ENCODE data around the gene PTRH2.

Gene PTRH2

GRCh38 chr17:59716427-59716826 lies 9.2 kb upstream of the PTRH2 start:
- no peak for DNase-seq

GRCh38 chr17:59714255-59714654 lies 7.0 kb upstream of the PTRH2 start:
- no peak for DNase-seq

- no peak for DNase-seq
Measured at GRCh38 chr17:59712862-59713261, 5.6 kb upstream of the PTRH2 start.

- no peak for DNase-seq
Measured at GRCh38 chr17:59711936-59712335, 4.7 kb upstream of the PTRH2 start.

- no peak for DNase-seq
Measured at GRCh38 chr17:59707971-59708430, 771 bp upstream of the PTRH2 start.

GRCh38 chr17:59702304-59702703 lies 4.9 kb downstream of the PTRH2 start:
- no peak for DNase-seq

- no peak for DNase-seq
Measured at GRCh38 chr17:59699786-59700185, 7.4 kb downstream of the PTRH2 start.

GRCh38 chr17:59699218-59699617 lies 8.0 kb downstream of the PTRH2 start:
- DNase-seq = no peak

GRCh38 chr17:59698143-59698542 lies 9.1 kb downstream of the PTRH2 start:
- no peak for DNase-seq

GRCh38 chr17:59696682-59697277 lies 10.4 kb downstream of the PTRH2 start:
- no peak for DNase-seq

GRCh38 chr17:59695945-59696681 lies 11.1 kb downstream of the PTRH2 start:
- no peak for DNase-seq

GRCh38 chr17:59694344-59694743 lies 12.9 kb downstream of the PTRH2 start:
- DNase-seq = no peak

- DNase-seq = no peak
Measured at GRCh38 chr17:59693582-59693981, 13.6 kb downstream of the PTRH2 start.

- DNase-seq = no peak
Measured at GRCh38 chr17:59688496-59688895, 18.7 kb downstream of the PTRH2 start.

- no peak for DNase-seq
Measured at GRCh38 chr17:59688008-59688407, 19.2 kb downstream of the PTRH2 start.

- DNase-seq = no peak
Measured at GRCh38 chr17:59684967-59685366, 22.3 kb downstream of the PTRH2 start.

- no peak for DNase-seq
Measured at GRCh38 chr17:59683283-59683682, 23.9 kb downstream of the PTRH2 start.

GRCh38 chr17:59680314-59680713 lies 26.9 kb downstream of the PTRH2 start:
- no peak for DNase-seq

GRCh38 chr17:59678918-59679317 lies 28.3 kb downstream of the PTRH2 start:
- DNase-seq = no peak

- DNase-seq = no peak
Measured at GRCh38 chr17:59676716-59677115, 30.5 kb downstream of the PTRH2 start.

GRCh38 chr17:59675231-59675630 lies 32.0 kb downstream of the PTRH2 start:
- no peak for DNase-seq

- DNase-seq = no peak
Measured at GRCh38 chr17:59671386-59671785, 35.8 kb downstream of the PTRH2 start.

GRCh38 chr17:59669944-59670343 lies 37.3 kb downstream of the PTRH2 start:
- DNase-seq = no peak

GRCh38 chr17:59669411-59669810 lies 37.8 kb downstream of the PTRH2 start:
- DNase-seq = no peak

- DNase-seq = no peak
Measured at GRCh38 chr17:59668816-59669215, 38.4 kb downstream of the PTRH2 start.

All from NCI-H2081 treated with DMSO at 0.1 percent for 48 hours (cell line).